22Rv1 (cell line): Measurements from ENCODE around the gene E2F1.

Experiments
- ZFX ChIP-seq: fragments of 450-650 bp; IDR thresholded peaks from 2 replicates; pipeline ENCODE4 v1.6.1; 2017; ENCODE audit warnings: antibody characterized with exemption, borderline replicate concordance
- TF ChIP-seq, protein P1 (sequence below): fragments of 450-650 bp; IDR thresholded peaks from 2 replicates; pipeline ENCODE4 v1.5.1; 2017; ENCODE audit warnings: mild to moderate bottlenecking

GRCh38 chr20:33689973-33690372 is 3.8 kb upstream of the E2F1 start:
- TF ChIP-seq, protein P1, sequence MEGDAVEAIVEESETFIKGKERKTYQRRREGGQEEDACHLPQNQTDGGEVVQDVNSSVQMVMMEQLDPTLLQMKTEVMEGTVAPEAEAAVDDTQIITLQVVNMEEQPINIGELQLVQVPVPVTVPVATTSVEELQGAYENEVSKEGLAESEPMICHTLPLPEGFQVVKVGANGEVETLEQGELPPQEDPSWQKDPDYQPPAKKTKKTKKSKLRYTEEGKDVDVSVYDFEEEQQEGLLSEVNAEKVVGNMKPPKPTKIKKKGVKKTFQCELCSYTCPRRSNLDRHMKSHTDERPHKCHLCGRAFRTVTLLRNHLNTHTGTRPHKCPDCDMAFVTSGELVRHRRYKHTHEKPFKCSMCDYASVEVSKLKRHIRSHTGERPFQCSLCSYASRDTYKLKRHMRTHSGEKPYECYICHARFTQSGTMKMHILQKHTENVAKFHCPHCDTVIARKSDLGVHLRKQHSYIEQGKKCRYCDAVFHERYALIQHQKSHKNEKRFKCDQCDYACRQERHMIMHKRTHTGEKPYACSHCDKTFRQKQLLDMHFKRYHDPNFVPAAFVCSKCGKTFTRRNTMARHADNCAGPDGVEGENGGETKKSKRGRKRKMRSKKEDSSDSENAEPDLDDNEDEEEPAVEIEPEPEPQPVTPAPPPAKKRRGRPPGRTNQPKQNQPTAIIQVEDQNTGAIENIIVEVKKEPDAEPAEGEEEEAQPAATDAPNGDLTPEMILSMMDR: no peak
- no peak for TF ChIP-seq ZFX
